H1 (cell line): ENCODE results near the gene CARD16. TPM values are rescaled to one million over a fixed set of nuclear protein-coding genes. Genes with fewer than 3 reads are reported as not detected.

Experiments
- CTCF ChIA-PET: fragments of 300-600 bp; sonication (Branson Sonifier 250); formaldehyde crosslinking; loops from one replicate; lab custom pipeline; 2021; ENCODE audit not compliant: partially characterized antibody; lab: Charles Lee
- POLR2A ChIA-PET: fragments of 300-600 bp; sonication (Branson Sonifier 250); formaldehyde crosslinking; loops from one replicate; lab custom pipeline; 2021; ENCODE audit warnings: inconsistent platforms; ENCODE audit not compliant: partially characterized antibody; lab: Charles Lee
- DNase-seq, 2 experiments: peaks; one replicate each; pipeline versions ENCODE4 v3.0.0 to v3.0.0-alpha.2; 2010 to 2022; ENCODE audit warnings: low spot score in 2 of 2, low read depth in 1 of 2, mixed read lengths in 1 of 2
- FAIRE-seq: peaks from 2 replicates; lab custom pipeline; 2011; peaks lifted over from hg19 to GRCh38; lab: Jason Lieb, UNC
- H2AFZ ChIP-seq: 2 replicates; pipeline ENCODE4 v1.8.1; 2012; ENCODE audit warnings: low read length, inconsistent platforms
- H2AK5ac ChIP-seq: 2 replicates; pipeline ENCODE4 v1.6.1; 2013; ENCODE audit warnings: low read depth, low read length
- H2BK120ac ChIP-seq: replicated peaks from 2 replicates; pipeline ENCODE3; 2013; ENCODE audit warnings: low read depth, low read length, inconsistent platforms
- H2BK12ac ChIP-seq: 2 replicates; pipeline ENCODE4 v1.6.1; 2013; ENCODE audit warnings: low read depth, low read length
- H2BK15ac ChIP-seq: 2 replicates; pipeline ENCODE4 v1.6.1; 2013; ENCODE audit warnings: low read length
- H2BK20ac ChIP-seq: 2 replicates; pipeline ENCODE4 v1.6.1; 2013; ENCODE audit warnings: low read length
- H2BK5ac ChIP-seq: 2 replicates; pipeline ENCODE4 v1.6.1; 2013; ENCODE audit warnings: low read depth, low read length
- H3K14ac ChIP-seq: 2 replicates; pipeline ENCODE4 v1.6.1; 2013; ENCODE audit warnings: inconsistent platforms; ENCODE audit not compliant: insufficient read length
- H3K18ac ChIP-seq: 2 replicates; pipeline ENCODE4 v1.6.1; 2013; ENCODE audit warnings: low read length; ENCODE audit errors: extremely low read depth
- H3K23ac ChIP-seq: 2 replicates; pipeline ENCODE4 v1.6.1; 2013; ENCODE audit warnings: inconsistent platforms; ENCODE audit not compliant: insufficient read length
- H3K23me2 ChIP-seq: 2 replicates; pipeline ENCODE4 v1.6.1; 2013; ENCODE audit warnings: low read depth, low read length
- H3K27ac ChIP-seq: 2 replicates; pipeline ENCODE4 v1.6.1; 2011; ENCODE audit warnings: low read depth, low read length, inconsistent platforms
- H3K27me3 ChIP-seq, 4 experiments: replicated peaks in 1 of 4; 1 replicate in 1 of 4; 2 replicates in 3 of 4; pipeline versions ENCODE4 v1.6.1 to v1.8.1; 2011 to 2013; ENCODE audit warnings: low read length in 3 of 4, mild to moderate bottlenecking in 3 of 4, inconsistent platforms in 2 of 4, mixed read lengths in 2 of 4, moderate library complexity in 1 of 4; ENCODE audit not compliant: control insufficient read depth in 3 of 4, insufficient read depth in 3 of 4; ENCODE audit errors: extremely low read depth in 1 of 4
- H3K36me3 ChIP-seq, 4 experiments: 2 replicates each; pipeline versions ENCODE4 v1.6.1 to v1.8.1; 2011 to 2013; ENCODE audit warnings: mild to moderate bottlenecking in 4 of 4, low read length in 3 of 4, moderate library complexity in 2 of 4, control low read depth in 1 of 4, inconsistent platforms in 1 of 4; ENCODE audit not compliant: insufficient read depth in 4 of 4, control insufficient read depth in 2 of 4
- H3K4ac ChIP-seq: replicated peaks from 2 replicates; pipeline ENCODE3; 2013; ENCODE audit warnings: low read length, low read depth, mixed read lengths, inconsistent platforms; ENCODE audit not compliant: insufficient read length
- H3K4me1 ChIP-seq, 4 experiments: replicated peaks in 1 of 4; 1 replicate in 1 of 4; 2 replicates in 3 of 4; pipeline versions ENCODE4 v1.6.1 to v1.8.1; 2011 to 2013; ENCODE audit warnings: low read length in 3 of 4, inconsistent platforms in 2 of 4, mixed read lengths in 1 of 4; ENCODE audit not compliant: insufficient read depth in 4 of 4, control insufficient read depth in 3 of 4
- H3K4me2 ChIP-seq, 2 experiments: 2 replicates each; pipeline versions ENCODE4 v1.6.1 to v1.8.1; 2011 to 2013; ENCODE audit warnings: low read depth in 2 of 2, low read length in 2 of 2, control low read depth in 1 of 2, inconsistent platforms in 1 of 2, mild to moderate bottlenecking in 1 of 2; ENCODE audit not compliant: insufficient read depth in 1 of 2
- H3K4me3 ChIP-seq, 4 experiments: fragments of 200-600, 300-600 bp in 1 of 4; sonication (generic), shearing (Covaris generic), sonication (Bioruptor Twin) in 1 of 4; 2 replicates each; pipeline versions ENCODE4 v1.5.1 to v1.8.1; 2011 to 2016; ENCODE audit warnings: low read length in 4 of 4, low read depth in 3 of 4, control low read depth in 2 of 4, inconsistent platforms in 2 of 4, mild to moderate bottlenecking in 2 of 4, mixed read lengths in 1 of 4, moderate library complexity in 1 of 4; ENCODE audit not compliant: insufficient read depth in 2 of 4; ENCODE audit errors: extremely low read depth in 1 of 4
- H3K56ac ChIP-seq: replicated peaks from 2 replicates; pipeline ENCODE3; 2013; ENCODE audit warnings: low read depth, mild to moderate bottlenecking, mixed read lengths, low read length, inconsistent platforms; ENCODE audit not compliant: insufficient read length
- H3K79me1 ChIP-seq: 2 replicates; pipeline ENCODE4 v1.6.1; 2013; ENCODE audit warnings: low read depth, low read length, control low read depth
- H3K79me2 ChIP-seq, 2 experiments: 2 replicates each; pipeline versions ENCODE4 v1.6.1 to v1.8.1; 2012 to 2013; ENCODE audit warnings: low read length in 2 of 2, mild to moderate bottlenecking in 2 of 2, inconsistent platforms in 1 of 2; ENCODE audit not compliant: insufficient read depth in 2 of 2, control insufficient read depth in 1 of 2
- H3K9ac ChIP-seq, 4 experiments: replicated peaks in 1 of 4; 1 replicate in 1 of 4; 2 replicates in 3 of 4; pipeline versions ENCODE4 v1.6.1 to v1.8.1; 2011 to 2013; ENCODE audit warnings: low read depth in 3 of 4, low read length in 3 of 4, control low read depth in 2 of 4, mild to moderate bottlenecking in 2 of 4, moderate library complexity in 2 of 4, inconsistent platforms in 1 of 4; ENCODE audit errors: extremely low read depth in 1 of 4
- H3K9me3 ChIP-seq, 2 experiments: 2 replicates each; pipeline versions ENCODE4 v1.6.1 to v1.8.1; 2012 to 2013; ENCODE audit warnings: mild to moderate bottlenecking in 2 of 2, moderate library complexity in 2 of 2, control low read depth in 1 of 2, inconsistent platforms in 1 of 2, low read depth in 1 of 2, low read length in 1 of 2, mixed read lengths in 1 of 2; ENCODE audit not compliant: insufficient read depth in 2 of 2
- H4K20me1 ChIP-seq, 2 experiments: replicated peaks in 1 of 2; 2 replicates each; pipeline versions ENCODE3 to v1.8.1; 2011 to 2013; ENCODE audit warnings: inconsistent platforms in 2 of 2, low read length in 2 of 2, mild to moderate bottlenecking in 1 of 2; ENCODE audit not compliant: insufficient read depth in 2 of 2, control insufficient read depth in 1 of 2
- H4K5ac ChIP-seq: 2 replicates; pipeline ENCODE4 v1.6.1; 2013; ENCODE audit warnings: low read length, low read depth, mixed read lengths, inconsistent platforms; ENCODE audit not compliant: insufficient read length
- H4K8ac ChIP-seq: 2 replicates; pipeline ENCODE4 v1.8.0; 2013; ENCODE audit warnings: mild to moderate bottlenecking, moderate library complexity, low read length, inconsistent platforms; ENCODE audit not compliant: insufficient read depth; ENCODE audit errors: extremely low read depth
- H4K91ac ChIP-seq: replicated peaks from 2 replicates; pipeline ENCODE3; 2013; ENCODE audit warnings: low read length, mixed read lengths, inconsistent platforms; ENCODE audit not compliant: insufficient read length
- BRCA1 ChIP-seq: IDR thresholded peaks from 2 replicates; pipeline ENCODE4 v1.6.1; 2012; ENCODE audit warnings: low read depth, low read length, improper control_type of control experiment
- CREB1 ChIP-seq: IDR thresholded peaks from 2 replicates; pipeline ENCODE4 v1.6.1; 2012; ENCODE audit warnings: inconsistent platforms
- CTBP2 ChIP-seq: IDR thresholded peaks from 2 replicates; pipeline ENCODE4 v1.7.0; 2011; ENCODE audit warnings: borderline replicate concordance, mild to moderate bottlenecking, moderate library complexity, mixed read lengths, low read length; ENCODE audit not compliant: insufficient read depth, insufficient read length
- EGR1 ChIP-seq: IDR thresholded peaks from 2 replicates; pipeline ENCODE4 v1.6.1; 2011; ENCODE audit warnings: low read depth, low read length, borderline replicate concordance
- FOSL1 ChIP-seq: IDR thresholded peaks from 2 replicates; pipeline ENCODE4 v1.6.1; 2011; ENCODE audit warnings: mild to moderate bottlenecking, low read depth, low read length, moderate library complexity; ENCODE audit not compliant: insufficient read depth
- JUN ChIP-seq: IDR thresholded peaks from 2 replicates; pipeline ENCODE4 v1.6.1; 2011; ENCODE audit warnings: low read depth, mild to moderate bottlenecking, improper control_type of control experiment, low read length
- SIRT6 ChIP-seq: IDR thresholded peaks from one replicate; pipeline ENCODE4 v1.7.1; 2012; ENCODE audit warnings: low read length, inconsistent platforms
- WGBS, 2 experiments: shearing (Covaris generic) in 1 of 2; methylation state at CpG; one replicate each; pipeline versions ENCODE4 v1.1.6 to v1.1.7; 2013 to 2015; ENCODE audit warnings: low lambda C conversion rate in 2 of 2, mixed read lengths in 2 of 2, inconsistent platforms in 1 of 2, low coverage in 1 of 2, missing lambda C conversion rate in 1 of 2; ENCODE audit not compliant: insufficient replicate concordance in 2 of 2, insufficient coverage in 1 of 2, insufficient read length in 1 of 2; ENCODE audit errors: extremely low coverage in 1 of 2, missing lambda C conversion rate in 1 of 2; 5-methylcytosine and 5-hydroxymethylcytosine counted together
- polyA plus RNA-seq, 7 experiments: library from polyadenylated mRNA; depleted of rRNA in 3 of 7; stranded (reverse) in 5 of 7; unstranded in 2 of 7; fragments of >200 nt in 5 of 7; fragments of 200-250 nt in 2 of 7; gene quantifications; 1 replicate in 5 of 7; 2 replicates in 1 of 7; 4 replicates in 1 of 7; pipeline versions ENCODE4 v1.2.1 to v1.2.3, GENCODE V29; 2011 to 2013; ENCODE audit warnings: missing spikeins in 2 of 7, mixed read lengths in 2 of 7
- total RNA-seq: library from RNA; stranded (reverse); fragmentation: NEBNext Ultra II Directional; extraction: Animal tissue kit (Norgen Biotek cat#: 25700); gene quantifications from 2 replicates; pipeline ENCODE4 v1.2.1, GENCODE V29; 2021
- TF ChIP-seq, protein P1 (sequence below): IDR thresholded peaks from 2 replicates; pipeline ENCODE4 v1.6.1; 2012; ENCODE audit warnings: inconsistent platforms

CARD16 gene
- total and polyA plus RNA-seq, 2 of the 8 experiments (the other 6 are each of a cell fraction or from before 2014, with no cell fraction given), result not detected

DNA sequence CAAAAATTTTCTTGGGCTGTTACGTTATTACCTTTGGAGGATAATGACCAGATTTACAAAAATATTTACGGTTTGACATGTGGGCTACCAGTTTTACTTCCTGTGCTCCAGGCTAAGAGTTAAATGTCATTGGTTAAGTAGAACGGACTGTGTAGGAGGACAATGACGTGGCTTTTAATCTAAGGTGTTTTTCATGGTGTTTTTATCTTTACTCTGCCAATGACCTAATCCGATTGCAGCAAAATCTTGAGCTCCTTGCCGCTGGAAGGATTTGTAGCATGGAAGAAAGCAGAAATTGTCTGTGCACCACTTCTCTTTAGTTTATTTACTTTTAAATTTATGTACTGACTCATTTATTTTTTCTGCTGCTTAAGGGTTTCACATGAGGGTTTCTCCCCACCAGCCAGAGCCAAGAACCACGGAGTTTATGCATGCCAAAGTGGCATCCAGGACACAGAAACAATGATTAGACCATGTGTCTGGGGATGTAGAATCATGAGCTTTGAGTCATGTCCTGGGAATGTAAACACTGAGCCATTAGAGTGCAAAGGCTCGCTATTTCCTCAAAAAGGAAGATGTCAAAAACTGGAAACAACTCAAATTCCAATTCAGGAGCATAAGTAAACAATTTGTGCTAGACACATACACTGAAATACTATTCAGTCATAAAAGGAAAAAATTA is 1.9 kb upstream of the CARD16 start:
- Histone ChIP-seq H3K27me3 (no peaks in the 10 kb centered on the region), H3K27ac (no peak overlapping the region), H3K4ac (no peak overlapping the region), H3K56ac (no peak overlapping the region), H3K79me1 (no peaks in the 10 kb centered on the region), H3K9ac (no peak overlapping the region), H3K4me2 (no peak overlapping the region), H2BK15ac (no peak overlapping the region), H3K23ac (no peak overlapping the region), H3K23me2 (no peaks in the 10 kb centered on the region), H2BK120ac (no peak overlapping the region), H3K9me3 (no peaks in the 10 kb centered on the region; a peak in 1 of 4 replicates), H2BK5ac (no peak overlapping the region), H4K91ac (no peak overlapping the region), H3K18ac (no peak overlapping the region), H3K4me3 (no peak overlapping the region), H2BK20ac (no peak overlapping the region), H2AK5ac (no peak overlapping the region), H2BK12ac (no peak overlapping the region), H4K8ac (no peak overlapping the region), H2AFZ (no peak overlapping the region; the same call in 1 of the 2 replicates), H3K4me1 (no peaks in the 10 kb centered on the region), H3K79me2 (no peaks in the 10 kb centered on the region), H3K36me3 (no peaks in the 10 kb centered on the region), H3K14ac (no peak overlapping the region), H4K20me1 (no peaks in the 10 kb centered on the region), H4K5ac (no peak overlapping the region)
- FAIRE-seq, result no peak
- ChIA-PET POLR2A (no interaction called here), CTCF (no interaction called here)
- WGBS, 2 experiments, result 90% methylated on average over 8 of the region's 8 CpGs; no CpG with 5 or more reads in 1 of the 2 experiments
- DNase-seq, result no peak
- TF ChIP-seq CTBP2 (no peak), FOSL1 (no peak), BRCA1 (no peak), EGR1 (no peak), JUN (no peak), CREB1 (no peak), SIRT6 (no peak)
- TF ChIP-seq, protein P1, sequence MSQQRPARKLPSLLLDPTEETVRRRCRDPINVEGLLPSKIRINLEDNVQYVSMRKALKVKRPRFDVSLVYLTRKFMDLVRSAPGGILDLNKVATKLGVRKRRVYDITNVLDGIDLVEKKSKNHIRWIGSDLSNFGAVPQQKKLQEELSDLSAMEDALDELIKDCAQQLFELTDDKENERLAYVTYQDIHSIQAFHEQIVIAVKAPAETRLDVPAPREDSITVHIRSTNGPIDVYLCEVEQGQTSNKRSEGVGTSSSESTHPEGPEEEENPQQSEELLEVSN, result no peak
